ENCODE data around the gene TMEM175. TPM values are rescaled to one million over a fixed set of nuclear protein-coding genes. Genes with fewer than 3 reads are reported as not detected.

TMEM175 gene
- total and polyA plus RNA-seq, 2 of the 13 experiments (the other 11 are each of a cell fraction or from before 2014, with no cell fraction given) = 5.1 to 9.9 TPM

DNA sequence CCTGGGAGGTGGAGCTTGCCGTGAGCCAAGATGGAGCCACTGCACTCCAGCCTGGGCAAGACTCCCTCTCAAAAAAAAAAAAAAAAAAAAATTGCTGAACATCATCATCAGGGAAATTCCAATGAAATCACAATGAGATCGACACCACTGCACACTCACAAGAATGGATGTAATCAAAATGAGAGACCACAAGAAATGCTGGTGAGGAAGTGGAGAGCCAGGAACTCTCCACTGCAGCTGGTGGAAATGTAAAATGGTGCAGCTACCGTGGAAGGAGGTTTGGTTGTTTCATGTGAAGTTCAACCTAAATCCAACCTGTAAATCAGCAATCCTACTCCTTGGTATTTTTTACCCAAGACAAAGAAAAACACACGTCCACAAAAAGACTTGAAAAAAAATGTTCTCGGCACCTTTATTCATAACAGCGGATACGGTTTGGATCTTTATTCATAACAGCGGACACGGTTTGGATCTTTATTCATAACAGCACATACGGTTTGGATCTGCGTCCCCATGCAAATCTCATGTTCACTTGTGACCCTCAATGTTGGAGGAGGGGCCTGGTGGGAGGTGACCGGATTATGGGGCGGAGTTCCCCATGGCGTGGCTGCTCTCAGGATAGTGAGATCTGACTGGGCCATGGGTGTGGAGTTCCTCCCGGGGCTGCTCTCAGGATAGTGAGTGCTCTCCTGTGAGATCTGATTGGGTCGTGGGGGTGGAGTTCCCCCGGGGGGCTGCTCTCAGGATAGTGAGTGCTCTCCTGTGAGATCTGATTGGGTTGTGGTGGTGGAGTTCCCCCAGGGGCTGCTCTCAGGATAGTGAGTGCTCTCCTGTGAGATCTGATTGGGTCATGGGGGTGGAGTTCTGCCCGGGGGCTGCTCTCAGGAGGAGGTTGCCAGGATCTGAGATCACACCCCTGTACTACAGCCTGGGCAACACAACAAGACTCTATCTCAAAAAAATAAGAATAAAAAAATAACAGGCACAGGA lies 7.9 kb upstream of the TMEM175 start:
- TF ChIP-seq ZBTB4 (CRISPR knock-in tag; IDR thresholded peaks at IDR 0.05; ENCODE audit: borderline replicate concordance) (no peak), HNF4A (CRISPR knock-in tag; IDR thresholded peaks at IDR 0.05) (no peak), REPIN1 (CRISPR knock-in tag; IDR thresholded peaks at IDR 0.05; ENCODE audit: borderline replicate concordance, low read depth) (no peak), HCFC1 (IDR thresholded peaks at IDR 0.05; ENCODE audit: low read depth, low read length) (no peak), DZIP1 (CRISPR knock-in tag; IDR thresholded peaks at IDR 0.05) (no peak)
- Histone ChIP-seq H3K4me2 (ENCODE audit: low read depth, low read length) (no peak overlapping the region), H3K36me3 (replicated peaks in 1 of 2; ENCODE audit: control insufficient read depth in 1 of 2, insufficient read depth in 2 of 2, low read length in 2 of 2) (peaks cover 0 to 13% of the 10 kb centered on the region in 2 experiments; a peak in 2 of 5 replicates), H3K4me1 (ENCODE audit: insufficient read depth, low read length) (peaks cover 14% of the 10 kb centered on the region), H4K20me1 (ENCODE audit: insufficient read depth, low read length) (peaks cover 19% of the 10 kb centered on the region), H3K9ac (ENCODE audit: insufficient read depth, low read depth, low read length) (no peak overlapping the region), H3K9me3 (ENCODE audit: low read length) (no peaks in the 10 kb centered on the region), H3K4me3 (replicated peaks in 1 of 3; ENCODE audit: insufficient read depth in 1 of 3, low read depth in 2 of 3, low read length in 3 of 3) (no peak overlapping the region), H3K27ac (ENCODE audit: extremely low read length, insufficient read depth, low read length) (no peak overlapping the region), H3K79me2 (ENCODE audit: insufficient read depth, low read length) (peaks cover 70% of the 10 kb centered on the region), H3K27me3 (ENCODE audit: control insufficient read depth in 1 of 2, insufficient read depth in 2 of 2, low read length in 2 of 2) (no peaks in the 10 kb centered on the region), H2AFZ (ENCODE audit: low read length) (no peak overlapping the region)
- WGBS (ENCODE audit: low lambda C conversion rate) = 95% methylated on average over 18 of the region's 18 CpGs
- BruUV-seq (replicated peaks) = no TSS peak
- DNase-seq (ENCODE audit: low spot score) (no peak), ATAC-seq (no peak), FAIRE-seq (no peak)
- intact Hi-C loops (cut with micrococcal nuclease; ENCODE audit: unreplicated experiment) (no loop called here), in situ Hi-C loops (cut with HindIII; ENCODE audit: extremely low pct_ligation_motif_present, low pct_unique_long_range_greater_than_20kb) (no loop called here)
- ChIA-PET CTCF (ENCODE audit: low intra/inter-chr PET ratio, low total read pairs) (no interaction called here), POLR2A (no interaction called here)

All from HepG2 (cell line).